HEK293T (cell line): ENCODE measurements around the gene SYNPR.

ENCODE experiments used
- BHLHE40 ChIP-seq: fragments of 450-650 bp; IDR thresholded peaks from 2 replicates; pipeline ENCODE4 v1.6.1; 2016; ENCODE audit warnings: mild to moderate bottlenecking, moderate library complexity, borderline replicate concordance
- CTBP1 ChIP-seq: fragments of 450-650 bp; IDR thresholded peaks from 2 replicates; pipeline ENCODE4 v1.6.1; 2016; ENCODE audit warnings: borderline replicate concordance
- ELF4 ChIP-seq: fragments of 450-650 bp; IDR thresholded peaks from 2 replicates; pipeline ENCODE4 v1.6.1; 2017; ENCODE audit warnings: antibody characterized with exemption
- FOXA1 ChIP-seq: fragments of 450-650 bp; IDR thresholded peaks from 2 replicates; pipeline ENCODE4 v1.6.1; 2016; ENCODE audit warnings: mild to moderate bottlenecking
- FOXK2 ChIP-seq: fragments of 450-650 bp; IDR thresholded peaks from 2 replicates; pipeline ENCODE4 v1.6.1; 2016; ENCODE audit warnings: mild to moderate bottlenecking
- FOXM1 ChIP-seq: fragments of 450-650 bp; IDR thresholded peaks from 2 replicates; pipeline ENCODE4 v1.6.1; 2017; ENCODE audit warnings: mild to moderate bottlenecking, borderline replicate concordance
- L3MBTL2 ChIP-seq: fragments of 450-650 bp; conservative IDR thresholded peaks from 2 replicates; pipeline ENCODE4 v1.6.1; 2016; ENCODE audit warnings: mild to moderate bottlenecking
- LEF1 ChIP-seq: fragments of 450-650 bp; IDR thresholded peaks from 2 replicates; pipeline ENCODE4 v1.6.1; 2017; ENCODE audit warnings: mild to moderate bottlenecking, borderline replicate concordance
- NFRKB ChIP-seq: fragments of 450-650 bp; IDR thresholded peaks from 2 replicates; pipeline ENCODE4 v1.6.1; 2016; ENCODE audit warnings: mild to moderate bottlenecking, moderate library complexity
- PKNOX1 ChIP-seq: fragments of 450-650 bp; IDR thresholded peaks from 2 replicates; pipeline ENCODE4 v1.6.1; 2016
- SP1 ChIP-seq: fragments of 450-650 bp; IDR thresholded peaks from 2 replicates; pipeline ENCODE4 v1.6.1; 2017
- SUZ12 ChIP-seq: fragments of 450-650 bp; IDR thresholded peaks from 2 replicates; pipeline ENCODE4 v1.6.1; 2016; ENCODE audit warnings: mild to moderate bottlenecking
- TARDBP ChIP-seq: fragments of 450-650 bp; IDR thresholded peaks from 2 replicates; pipeline ENCODE4 v1.6.1; 2016
- ZNF384 ChIP-seq: fragments of 450-650 bp; IDR thresholded peaks from 2 replicates; pipeline ENCODE4 v1.6.1; 2016

DNA sequence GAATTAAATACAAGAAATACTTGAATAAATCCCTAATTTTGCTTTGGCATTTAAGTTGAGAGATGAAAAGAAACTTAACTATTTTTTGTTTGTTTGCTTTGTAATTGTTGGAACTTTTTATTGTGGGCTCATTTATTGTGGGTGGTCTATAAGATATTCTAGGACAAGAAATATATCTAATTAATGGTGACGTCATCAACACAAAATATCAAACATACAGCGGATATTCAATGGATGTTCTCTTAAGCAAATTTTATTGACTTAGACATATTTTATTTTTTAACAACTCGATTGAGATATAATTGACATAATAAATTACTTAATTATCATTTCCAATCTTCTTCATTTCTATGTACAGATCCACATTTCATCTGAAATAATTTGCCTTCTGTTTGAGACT, 30.0 kb downstream of the SYNPR start:
- TF ChIP-seq BHLHE40, result no peak
- TF ChIP-seq FOXK2, result no peak
- TF ChIP-seq SUZ12, result no peak
- no peak for TF ChIP-seq FOXM1
- TF ChIP-seq SP1, result no peak
- no peak for TF ChIP-seq CTBP1
- no peak for TF ChIP-seq ELF4
- no peak for TF ChIP-seq PKNOX1
- TF ChIP-seq LEF1, result no peak
- no peak for TF ChIP-seq L3MBTL2
- no peak for TF ChIP-seq TARDBP
- no peak for TF ChIP-seq FOXA1
- TF ChIP-seq NFRKB, result no peak
- TF ChIP-seq ZNF384, result no peak
